ENCODE data around the gene ESCO1.

Gene ESCO1

DNA sequence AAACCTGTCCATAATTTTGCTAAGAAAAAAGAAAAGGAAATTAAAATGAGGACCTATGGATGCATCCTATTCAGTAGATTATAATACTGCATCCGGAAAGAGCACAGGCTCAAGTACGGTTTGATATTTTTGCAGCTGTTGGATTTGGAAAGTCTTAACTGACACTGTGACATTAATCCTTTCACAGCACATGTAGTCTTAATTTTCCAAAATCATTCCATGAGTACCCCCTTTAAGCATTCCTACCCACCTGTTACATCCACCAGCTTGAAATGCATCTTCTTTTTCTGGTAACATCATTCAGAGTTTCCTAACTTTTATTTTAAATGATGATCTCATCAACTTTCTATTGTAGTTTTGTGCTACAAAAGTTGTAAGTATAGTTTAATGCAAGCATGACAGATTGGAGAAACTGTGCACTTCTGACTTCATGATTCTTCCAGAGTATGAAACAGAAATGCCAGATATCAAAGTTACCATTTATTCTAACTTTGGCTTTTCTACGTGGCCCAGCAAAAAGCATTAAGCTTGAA lies 113.5 kb downstream of the ESCO1 start:
- DNase-seq, result no peak

- no peak for DNase-seq
These were observed 115.5 kb downstream of the ESCO1 start for GRCh38 chr18:21484851-21485636.

GRCh38 chr18:21483051-21483450 lies 117.5 kb downstream of the ESCO1 start:
- no peak for DNase-seq

- no peak for DNase-seq
These were observed 118.8 kb downstream of the ESCO1 start for GRCh38 chr18:21481739-21482138.

GRCh38 chr18:21479721-21480120 lies 120.8 kb downstream of the ESCO1 start:
- DNase-seq, result no peak
